K562 (cell line): ENCODE data around the gene PNKD. TPM values are rescaled to one million over a fixed set of nuclear protein-coding genes. Genes with fewer than 3 reads are reported as not detected.

Experiments used
- ATAC-seq: fragments of 200-7000 bp; cut with Tn5 transposase; 3 replicates; pipeline ENCODE4 v1.9.1; 2020; ENCODE audit warnings: moderate library complexity
- BruUV-seq: library from RNA; stranded (reverse); fragments of 400-500 nt; replicated peaks from 2 replicates; lab custom pipeline; 2021; lab: Mats Ljungman, UMichigan
- CTCF ChIA-PET: fragments of 300-600 bp; formaldehyde crosslinking; extraction: SDS; loops from one replicate; lab custom pipeline; 2021; ENCODE audit warnings: low intra/inter-chr PET ratio; lab: Yijun Ruan, JAX
- POLR2A ChIA-PET: fragments of 300-600, 350-650 bp; sonication (Branson Sonifier 250); formaldehyde crosslinking; extraction: SDS; loops from one replicate; lab custom pipeline; 2021; ENCODE audit warnings: antibody characterized with exemption, inconsistent platforms; lab: Yijun Ruan, JAX
- DNase-seq, 4 experiments: peaks; one replicate each; pipeline versions ENCODE4 v3.0.0 to v3.0.0-alpha.2; 2011 to 2018; ENCODE audit warnings: low spot score in 3 of 4, mixed read lengths in 3 of 4; ENCODE audit errors: extremely low read depth in 1 of 4
- FAIRE-seq: peaks from 2 replicates; lab custom pipeline; 2011; peaks lifted over from hg19 to GRCh38; lab: Jason Lieb, UNC
- H2AFZ ChIP-seq: 2 replicates; pipeline ENCODE4 v1.6.0; 2011; ENCODE audit warnings: low read depth, low read length, control low read depth, inconsistent platforms
- H3K27ac ChIP-seq: fragments of 200-600 bp; 3 replicates; pipeline ENCODE4 v1.8.0; 2011; ENCODE audit warnings: low read depth, mild to moderate bottlenecking, control low read depth, inconsistent platforms, low read length, moderate library complexity, mixed read lengths; ENCODE audit errors: extremely low read depth
- H3K27me3 ChIP-seq, 2 experiments: fragments of 300-600 bp in 1 of 2; 2 replicates in 1 of 2; 3 replicates in 1 of 2; pipeline versions ENCODE4 v1.6.0 to v1.8.0; 2011; ENCODE audit warnings: inconsistent platforms in 2 of 2, low read length in 2 of 2, mild to moderate bottlenecking in 1 of 2, mixed read lengths in 1 of 2, moderate library complexity in 1 of 2; ENCODE audit not compliant: control insufficient read depth in 2 of 2, insufficient read depth in 2 of 2
- H3K36me3 ChIP-seq: fragments of 300-600 bp; 3 replicates; pipeline ENCODE4 v1.8.0; 2011; ENCODE audit warnings: mild to moderate bottlenecking, low read length, inconsistent platforms; ENCODE audit not compliant: control insufficient read depth, insufficient read depth
- H3K4me1 ChIP-seq, 2 experiments: fragments of 200-600 bp in 1 of 2; replicated peaks in 1 of 2; 2 replicates in 1 of 2; 3 replicates in 1 of 2; pipeline versions ENCODE4 v1.5.1 to v1.8.0; 2011; ENCODE audit warnings: inconsistent platforms in 2 of 2, low read length in 2 of 2, mild to moderate bottlenecking in 1 of 2, mixed read lengths in 1 of 2, moderate library complexity in 1 of 2; ENCODE audit not compliant: control insufficient read depth in 2 of 2, insufficient read depth in 2 of 2
- H3K4me2 ChIP-seq: 2 replicates; pipeline ENCODE4 v1.6.1; 2011; ENCODE audit warnings: low read length, control low read depth, inconsistent platforms, mixed read lengths; ENCODE audit not compliant: insufficient read depth
- H3K4me3 ChIP-seq: fragments of 200-600 bp; sonication (generic), shearing (Covaris generic); 2 replicates; pipeline ENCODE4 v1.5.1; 2016; ENCODE audit warnings: control low read depth, inconsistent platforms
- H3K79me2 ChIP-seq: fragments of 200-600 bp; 3 replicates; pipeline ENCODE4 v1.8.0; 2011; ENCODE audit warnings: low read length, inconsistent platforms; ENCODE audit not compliant: control insufficient read depth, insufficient read depth
- H3K9ac ChIP-seq, 2 experiments: 2 replicates each; pipeline versions ENCODE4 v1.6.0 to v1.6.1; 2011; ENCODE audit warnings: low read depth in 2 of 2, low read length in 2 of 2, control low read depth in 1 of 2, inconsistent platforms in 1 of 2, mild to moderate bottlenecking in 1 of 2, mixed read lengths in 1 of 2; ENCODE audit not compliant: insufficient read depth in 1 of 2
- H3K9me1 ChIP-seq: one replicate; pipeline ENCODE4 v1.6.0; 2011; ENCODE audit warnings: inconsistent platforms, mild to moderate bottlenecking, low read length, moderate library complexity; ENCODE audit not compliant: control insufficient read depth, insufficient read depth
- H3K9me3 ChIP-seq: replicated peaks from 2 replicates; pipeline ENCODE4 v1.5.1; 2011; ENCODE audit warnings: low read depth, low read length, inconsistent platforms; ENCODE audit not compliant: control insufficient read depth, insufficient read depth
- H4K20me1 ChIP-seq: replicated peaks from 2 replicates; pipeline ENCODE4 v1.6.1; 2011; ENCODE audit warnings: low read length, inconsistent platforms, mixed read lengths; ENCODE audit not compliant: control insufficient read depth, insufficient read depth
- CREB3 ChIP-seq: fragments of 450-650 bp; conservative IDR thresholded peaks from 2 replicates; pipeline ENCODE4 v1.6.1; 2016; ENCODE audit warnings: missing genetic modification characterization, low read depth, mild to moderate bottlenecking, missing compliant biosample characterization, moderate library complexity
- KLF10 ChIP-seq: fragments of 250-450 bp; sonication (Bioruptor Pico); IDR thresholded peaks from 2 replicates; pipeline ENCODE4 v1.6.1; 2021; ENCODE audit warnings: matching md5 sums
- MECOM ChIP-seq: fragments of 250-450 bp; sonication (Bioruptor Pico); IDR thresholded peaks from 2 replicates; pipeline ENCODE4 v1.8.0; 2022; ENCODE audit warnings: inconsistent platforms
- MEF2D ChIP-seq: conservative IDR thresholded peaks from 2 replicates; pipeline ENCODE4 v1.6.1; 2016; ENCODE audit warnings: low read depth, missing genetic modification characterization, missing compliant biosample characterization
- MXI1 ChIP-seq: IDR thresholded peaks from 2 replicates; pipeline ENCODE4 v1.6.1; 2011; ENCODE audit warnings: low read depth, mild to moderate bottlenecking, improper control_type of control experiment, low read length
- RBM15 ChIP-seq: fragments of 200-400 bp; formaldehyde crosslinking; IDR thresholded peaks from 2 replicates; pipeline ENCODE4 v1.6.1; 2018; ENCODE audit warnings: mild to moderate bottlenecking, low read length, moderate library complexity; ENCODE audit not compliant: insufficient read depth
- ZC3H8 ChIP-seq: fragments of 450-650 bp; IDR thresholded peaks from 2 replicates; pipeline ENCODE4 v1.6.1; 2017
- ZNF143 ChIP-seq: sonication (generic); formaldehyde crosslinking; IDR thresholded peaks from 2 replicates; pipeline ENCODE4 v1.9.0; 2022; ENCODE audit warnings: mild to moderate bottlenecking, missing genetic modification reagents
- ZNF224 ChIP-seq: sonication (generic); formaldehyde crosslinking; IDR thresholded peaks from 2 replicates; pipeline ENCODE4 v1.8.0; 2022; ENCODE audit warnings: mild to moderate bottlenecking, missing genetic modification reagents
- ZNF23 ChIP-seq: fragments of 250-450 bp; sonication (Bioruptor Pico); IDR thresholded peaks from 2 replicates; pipeline ENCODE4 v1.4.0; 2020; ENCODE audit warnings: mild to moderate bottlenecking
- WGBS: fragments of 100-300 bp; shearing (Covaris generic); methylation state at CpG from one replicate; pipeline ENCODE4 v1.1.6; 2016; ENCODE audit warnings: low coverage, mixed read lengths; ENCODE audit not compliant: insufficient coverage; ENCODE audit errors: missing lambda C conversion rate; 5-methylcytosine and 5-hydroxymethylcytosine counted together
- in situ Hi-C: fragments of 300-500 bp; cut with MboI; formaldehyde crosslinking; loops from 4 replicates; pipeline ENCODE4 v1.15.0; 2018; ENCODE audit warnings: inconsistent platforms, mixed read lengths
- intact Hi-C: fragments of 100-400 bp; cut with micrococcal nuclease; formaldehyde crosslinking; loops from 2 replicates; pipeline ENCODE4 v1.14.2; 2022
- polyA plus RNA-seq, 8 experiments: library from polyadenylated mRNA; depleted of rRNA in 4 of 8; stranded (reverse) in 5 of 8; unstranded in 3 of 8; fragments of >200 nt; fragmentation: Nextera tagmentation in 2 of 8; fragmentation: Illumina TruSeq in 1 of 8; extraction: Ambion mirVana in 2 of 8; extraction: Trizol in 1 of 8; gene quantifications; 2 replicates each; pipeline versions ENCODE4 v1.2.1 to v1.2.3, GENCODE V29; 2011 to 2014; ENCODE audit warnings: inconsistent platforms in 1 of 8, missing spikeins in 1 of 8
- total RNA-seq, 7 experiments: library from RNA; depleted of rRNA in 6 of 7; stranded (reverse); fragments of >200 nt in 6 of 7; fragmentation: Illumina TruSeq in 2 of 7; extraction: Trizol in 2 of 7; gene quantifications; 2 replicates each; pipeline versions ENCODE4 v1.2.1 to v1.2.3, GENCODE V29; 2011 to 2021; ENCODE audit warnings: low replicate concordance in 1 of 7
- TF ChIP-seq, protein P1 (sequence below): fragments of 250-450 bp; sonication (Bioruptor Pico); IDR thresholded peaks from 2 replicates; pipeline ENCODE4 v1.8.0; 2021; ENCODE audit warnings: moderate library complexity, mild to moderate bottlenecking, inconsistent platforms
- TF ChIP-seq, protein P2 (sequence below): IDR thresholded peaks from 3 replicates; pipeline ENCODE4 v1.6.1; 2011; ENCODE audit warnings: borderline replicate concordance, mild to moderate bottlenecking, moderate library complexity; ENCODE audit not compliant: insufficient read length; ENCODE audit errors: extremely low read depth
- TF ChIP-seq, protein P3 (sequence below), 3 experiments: fragments of 200-800 bp in 1 of 3; fragments of 250-450 bp in 1 of 3; fragments of 450-650 bp in 1 of 3; sonication (Bioruptor Pico) in 1 of 3; sonication (Bioruptor generic) in 1 of 3; formaldehyde crosslinking in 1 of 3; IDR thresholded peaks; 2 replicates each; pipeline versions ENCODE4 v1.6.1 to v1.8.0; 2016 to 2022; ENCODE audit warnings: mild to moderate bottlenecking in 2 of 3, missing genetic modification characterization in 2 of 3, missing compliant biosample characterization in 1 of 3, moderate library complexity in 1 of 3

Gene PNKD
- total and polyA plus RNA-seq, 9 of the 15 experiments (the other 6 are each of a cell fraction or from before 2014, with no cell fraction given): 26.0 to 105 (median 60.1) TPM

DNA sequence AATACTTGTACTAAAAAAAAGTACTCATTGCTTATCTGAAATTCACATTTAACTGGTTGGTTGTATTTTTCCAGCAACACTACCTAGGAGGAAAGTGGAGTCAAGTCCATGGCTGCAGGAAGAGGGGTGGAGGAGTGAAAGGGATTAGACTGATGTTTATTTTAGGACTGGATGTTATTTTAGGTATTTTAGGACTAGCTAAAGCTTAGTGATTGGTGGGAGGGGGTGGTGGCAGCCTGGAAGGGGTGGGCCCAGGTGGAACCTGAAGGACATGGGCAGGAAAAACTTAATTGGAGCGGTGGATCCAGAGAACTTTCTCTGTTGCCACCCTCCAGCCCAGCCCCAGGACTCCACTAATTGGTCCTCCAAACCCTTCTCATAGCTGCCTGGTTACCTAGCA lies 25.9 kb downstream of the PNKD start:
- intact Hi-C loops (no loop called here), in situ Hi-C loops (no loop called here)
- no peak overlapping the region for H3K9ac ChIP-seq
- H2AFZ ChIP-seq: no peak overlapping the region
- POLR2A ChIA-PET: interaction anchor here (0.7 to 2.2 kb wide), 4 partner anchors 8 to 158 kb away, joined by 3 to 8 read pairs (median 4); no protein-coding TSS in a partner anchor
- no peaks in the 10 kb centered on the region for H3K9me3 ChIP-seq
- H3K36me3 ChIP-seq: no peaks in the 10 kb centered on the region
- WGBS: 80% methylated on average over 1 of the region's 1 CpG
- no peaks in the 10 kb centered on the region for H4K20me1 ChIP-seq
- H3K4me2 ChIP-seq: no peak overlapping the region
- H3K4me1 ChIP-seq: peaks cover 34 to 36% of the 10 kb centered on the region in 2 experiments; a peak in 4 of 5 replicates
- FAIRE-seq (no peak), DNase-seq (no peak), ATAC-seq (no peak)
- CTCF ChIA-PET: no interaction called here
- no TSS peak for BruUV-seq
- no peak overlapping the region for H3K27ac ChIP-seq
- no peaks in the 10 kb centered on the region for H3K27me3 ChIP-seq
- peaks cover 3% of the 10 kb centered on the region for H3K9me1 ChIP-seq
- peaks cover 16% of the 10 kb centered on the region for H3K79me2 ChIP-seq
- H3K4me3 ChIP-seq: no peak overlapping the region
- no peak for TF ChIP-seq MXI1
- no peak for TF ChIP-seq RBM15
- TF ChIP-seq, protein P1, sequence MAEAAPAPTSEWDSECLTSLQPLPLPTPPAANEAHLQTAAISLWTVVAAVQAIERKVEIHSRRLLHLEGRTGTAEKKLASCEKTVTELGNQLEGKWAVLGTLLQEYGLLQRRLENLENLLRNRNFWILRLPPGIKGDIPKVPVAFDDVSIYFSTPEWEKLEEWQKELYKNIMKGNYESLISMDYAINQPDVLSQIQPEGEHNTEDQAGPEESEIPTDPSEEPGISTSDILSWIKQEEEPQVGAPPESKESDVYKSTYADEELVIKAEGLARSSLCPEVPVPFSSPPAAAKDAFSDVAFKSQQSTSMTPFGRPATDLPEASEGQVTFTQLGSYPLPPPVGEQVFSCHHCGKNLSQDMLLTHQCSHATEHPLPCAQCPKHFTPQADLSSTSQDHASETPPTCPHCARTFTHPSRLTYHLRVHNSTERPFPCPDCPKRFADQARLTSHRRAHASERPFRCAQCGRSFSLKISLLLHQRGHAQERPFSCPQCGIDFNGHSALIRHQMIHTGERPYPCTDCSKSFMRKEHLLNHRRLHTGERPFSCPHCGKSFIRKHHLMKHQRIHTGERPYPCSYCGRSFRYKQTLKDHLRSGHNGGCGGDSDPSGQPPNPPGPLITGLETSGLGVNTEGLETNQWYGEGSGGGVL (CRISPR knock-in tag): no peak
- no peak for TF ChIP-seq ZC3H8
- no peak for TF ChIP-seq MECOM (CRISPR knock-in tag)
- no peak for TF ChIP-seq MEF2D (tag)
- TF ChIP-seq, protein P2, sequence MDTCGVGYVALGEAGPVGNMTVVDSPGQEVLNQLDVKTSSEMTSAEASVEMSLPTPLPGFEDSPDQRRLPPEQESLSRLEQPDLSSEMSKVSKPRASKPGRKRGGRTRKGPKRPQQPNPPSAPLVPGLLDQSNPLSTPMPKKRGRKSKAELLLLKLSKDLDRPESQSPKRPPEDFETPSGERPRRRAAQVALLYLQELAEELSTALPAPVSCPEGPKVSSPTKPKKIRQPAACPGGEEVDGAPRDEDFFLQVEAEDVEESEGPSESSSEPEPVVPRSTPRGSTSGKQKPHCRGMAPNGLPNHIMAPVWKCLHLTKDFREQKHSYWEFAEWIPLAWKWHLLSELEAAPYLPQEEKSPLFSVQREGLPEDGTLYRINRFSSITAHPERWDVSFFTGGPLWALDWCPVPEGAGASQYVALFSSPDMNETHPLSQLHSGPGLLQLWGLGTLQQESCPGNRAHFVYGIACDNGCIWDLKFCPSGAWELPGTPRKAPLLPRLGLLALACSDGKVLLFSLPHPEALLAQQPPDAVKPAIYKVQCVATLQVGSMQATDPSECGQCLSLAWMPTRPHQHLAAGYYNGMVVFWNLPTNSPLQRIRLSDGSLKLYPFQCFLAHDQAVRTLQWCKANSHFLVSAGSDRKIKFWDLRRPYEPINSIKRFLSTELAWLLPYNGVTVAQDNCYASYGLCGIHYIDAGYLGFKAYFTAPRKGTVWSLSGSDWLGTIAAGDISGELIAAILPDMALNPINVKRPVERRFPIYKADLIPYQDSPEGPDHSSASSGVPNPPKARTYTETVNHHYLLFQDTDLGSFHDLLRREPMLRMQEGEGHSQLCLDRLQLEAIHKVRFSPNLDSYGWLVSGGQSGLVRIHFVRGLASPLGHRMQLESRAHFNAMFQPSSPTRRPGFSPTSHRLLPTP: no peak
- no peak for TF ChIP-seq ZNF143
- no peak for TF ChIP-seq KLF10 (CRISPR knock-in tag)
- TF ChIP-seq, protein P3, sequence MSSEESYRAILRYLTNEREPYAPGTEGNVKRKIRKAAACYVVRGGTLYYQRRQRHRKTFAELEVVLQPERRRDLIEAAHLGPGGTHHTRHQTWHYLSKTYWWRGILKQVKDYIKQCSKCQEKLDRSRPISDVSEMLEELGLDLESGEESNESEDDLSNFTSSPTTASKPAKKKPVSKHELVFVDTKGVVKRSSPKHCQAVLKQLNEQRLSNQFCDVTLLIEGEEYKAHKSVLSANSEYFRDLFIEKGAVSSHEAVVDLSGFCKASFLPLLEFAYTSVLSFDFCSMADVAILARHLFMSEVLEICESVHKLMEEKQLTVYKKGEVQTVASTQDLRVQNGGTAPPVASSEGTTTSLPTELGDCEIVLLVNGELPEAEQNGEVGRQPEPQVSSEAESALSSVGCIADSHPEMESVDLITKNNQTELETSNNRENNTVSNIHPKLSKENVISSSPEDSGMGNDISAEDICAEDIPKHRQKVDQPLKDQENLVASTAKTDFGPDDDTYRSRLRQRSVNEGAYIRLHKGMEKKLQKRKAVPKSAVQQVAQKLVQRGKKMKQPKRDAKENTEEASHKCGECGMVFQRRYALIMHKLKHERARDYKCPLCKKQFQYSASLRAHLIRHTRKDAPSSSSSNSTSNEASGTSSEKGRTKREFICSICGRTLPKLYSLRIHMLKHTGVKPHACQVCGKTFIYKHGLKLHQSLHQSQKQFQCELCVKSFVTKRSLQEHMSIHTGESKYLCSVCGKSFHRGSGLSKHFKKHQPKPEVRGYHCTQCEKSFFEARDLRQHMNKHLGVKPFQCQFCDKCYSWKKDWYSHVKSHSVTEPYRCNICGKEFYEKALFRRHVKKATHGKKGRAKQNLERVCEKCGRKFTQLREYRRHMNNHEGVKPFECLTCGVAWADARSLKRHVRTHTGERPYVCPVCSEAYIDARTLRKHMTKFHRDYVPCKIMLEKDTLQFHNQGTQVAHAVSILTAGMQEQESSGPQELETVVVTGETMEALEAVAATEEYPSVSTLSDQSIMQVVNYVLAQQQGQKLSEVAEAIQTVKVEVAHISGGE (CRISPR knock-in tag; IDR thresholded peaks at IDR 0.05): no peak
- no peak for TF ChIP-seq ZNF23 (CRISPR knock-in tag)
- TF ChIP-seq CREB3 (tag): no peak
- TF ChIP-seq ZNF224 (CRISPR knock-in tag): no peak
